Spleen (tissue), 7 donors: ENCODE results near the gene PGAP2.

Experiments
- CTCF ChIP-seq, 11 experiments: fragments of 200-600 bp in 7 of 11; fragments of 450-650 bp in 4 of 11; sonication (generic) in 4 of 11; IDR thresholded peaks in 8 of 11; conservative IDR thresholded peaks in 3 of 11; 1 replicate in 7 of 11; 2 replicates in 4 of 11; pipeline versions ENCODE4 v1.4.0 to v1.8.0; 2016 to 2021; ENCODE audit warnings: antibody characterized with exemption in 11 of 11, inconsistent platforms in 4 of 11, mild to moderate bottlenecking in 1 of 11
- POLR2AphosphoS5 ChIP-seq, 3 donors: sonication (generic); formaldehyde crosslinking; IDR thresholded peaks; one replicate each; pipeline ENCODE4 v1.5.1; 2017; ENCODE audit warnings: antibody characterized with exemption in 3 of 3
- donor health status: DM: no; HTN: no; CAD: no; lungs with moderate emphysema.
- donor health status: DM: no; HTN: no; CAD: no.
- donor health status: DM: no; HTN: no; CAD: no.

DNA sequence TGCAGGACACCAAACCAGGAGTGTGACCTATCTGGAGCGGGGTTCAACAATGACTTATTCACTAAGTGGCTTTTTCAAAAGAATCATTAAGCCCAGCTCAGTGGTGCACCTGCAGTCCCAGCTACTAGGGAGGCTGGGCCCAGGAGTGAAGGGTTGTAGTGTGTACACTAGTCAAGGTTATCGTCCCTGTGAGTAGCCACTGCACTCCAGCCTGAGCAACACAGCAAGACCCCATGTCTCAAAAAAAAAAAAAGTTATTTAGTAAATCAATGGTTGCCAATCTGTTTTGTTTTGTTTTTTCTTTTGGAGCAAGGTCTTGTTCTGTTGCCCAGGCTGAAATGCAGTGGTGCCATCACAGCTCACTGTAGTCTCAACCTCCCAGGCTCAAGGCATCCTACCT lies 24.5 kb downstream of the PGAP2 start:
- TF ChIP-seq CTCF (IDR thresholded peaks at IDR 0.05 in 8 of 11, conservative IDR thresholded peaks at IDR 0.05 in 3 of 11) (no peak), POLR2AphosphoS5 (IDR thresholded peaks at IDR 0.05) (no peak)
